Trophoblast cell (in vitro differentiated cells and primary cell): ENCODE data around the gene GGA3.

ENCODE experiments used
- DNase-seq, 2 donors: peaks; one replicate each; pipeline ENCODE4 v3.0.0-alpha.2; 2016
- H2AFZ ChIP-seq: 2 replicates; pipeline ENCODE4 v1.6.1; 2013; ENCODE audit warnings: low read length, moderate library complexity, mild to moderate bottlenecking; ENCODE audit not compliant: insufficient read depth, poor library complexity
- H2AK5ac ChIP-seq: 2 replicates; pipeline ENCODE4 v1.6.1; 2013; ENCODE audit warnings: mild to moderate bottlenecking, low read length
- H2BK120ac ChIP-seq: 2 replicates; pipeline ENCODE4 v1.6.1; 2013; ENCODE audit warnings: low read length, mild to moderate bottlenecking, moderate library complexity; ENCODE audit not compliant: insufficient read depth, poor library complexity
- H2BK12ac ChIP-seq: 2 replicates; pipeline ENCODE4 v1.6.1; 2013; ENCODE audit warnings: mild to moderate bottlenecking, low read length, moderate library complexity
- H2BK5ac ChIP-seq: 2 replicates; pipeline ENCODE4 v1.6.1; 2013; ENCODE audit warnings: low read length, low read depth, moderate library complexity, mild to moderate bottlenecking; ENCODE audit not compliant: poor library complexity
- H3K14ac ChIP-seq: 2 replicates; pipeline ENCODE4 v1.6.1; 2013; ENCODE audit warnings: mild to moderate bottlenecking, low read length
- H3K18ac ChIP-seq: 2 replicates; pipeline ENCODE4 v1.6.1; 2013; ENCODE audit warnings: mild to moderate bottlenecking, low read length
- H3K23ac ChIP-seq: 2 replicates; pipeline ENCODE4 v1.6.1; 2013; ENCODE audit warnings: low read length
- H3K27ac ChIP-seq: 2 replicates; pipeline ENCODE4 v1.5.1; 2013; ENCODE audit warnings: low read depth, mild to moderate bottlenecking, inconsistent platforms, low read length, moderate library complexity
- H3K27me3 ChIP-seq: 2 replicates; pipeline ENCODE4 v1.6.1; 2013; ENCODE audit warnings: inconsistent platforms, mild to moderate bottlenecking, low read length, moderate library complexity; ENCODE audit not compliant: insufficient read depth
- H3K36me3 ChIP-seq, 2 experiments: 1 replicate in 1 of 2; 2 replicates in 1 of 2; pipeline ENCODE4 v1.6.1; 2013; ENCODE audit warnings: low read length in 2 of 2, mild to moderate bottlenecking in 2 of 2, moderate library complexity in 1 of 2; ENCODE audit not compliant: insufficient read depth in 2 of 2, control insufficient read depth in 1 of 2
- H3K4ac ChIP-seq: 2 replicates; pipeline ENCODE4 v1.6.1; 2013; ENCODE audit warnings: low read depth, mild to moderate bottlenecking, low read length, moderate library complexity
- H3K4me1 ChIP-seq, 2 experiments: 1 replicate in 1 of 2; 2 replicates in 1 of 2; pipeline ENCODE4 v1.6.1; 2013; ENCODE audit warnings: low read length in 2 of 2, mild to moderate bottlenecking in 2 of 2, moderate library complexity in 1 of 2; ENCODE audit not compliant: insufficient read depth in 2 of 2, control insufficient read depth in 1 of 2
- H3K4me2 ChIP-seq: 2 replicates; pipeline ENCODE4 v1.6.1; 2013; ENCODE audit warnings: inconsistent platforms, mild to moderate bottlenecking, low read length, moderate library complexity
- H3K4me3 ChIP-seq: 2 replicates; pipeline ENCODE4 v1.5.1; 2013; ENCODE audit warnings: mild to moderate bottlenecking, low read depth, low read length, inconsistent platforms
- H3K79me1 ChIP-seq: one replicate; pipeline ENCODE4 v1.6.1; 2013; ENCODE audit warnings: low read length
- H3K79me2 ChIP-seq: 2 replicates; pipeline ENCODE4 v1.6.1; 2013; ENCODE audit warnings: low read length, mild to moderate bottlenecking; ENCODE audit not compliant: control insufficient read depth, insufficient read depth, poor library complexity
- H3K9ac ChIP-seq: 2 replicates; pipeline ENCODE4 v1.6.1; 2013; ENCODE audit warnings: mild to moderate bottlenecking, low read length
- H3K9me3 ChIP-seq: 2 replicates; pipeline ENCODE4 v1.6.1; 2013; ENCODE audit warnings: low read depth, mild to moderate bottlenecking, control low read depth, inconsistent platforms, low read length; ENCODE audit not compliant: insufficient read depth
- H4K12ac ChIP-seq: 2 replicates; pipeline ENCODE4 v1.6.1; 2013; ENCODE audit warnings: low read depth, mild to moderate bottlenecking, low read length, moderate library complexity
- H4K8ac ChIP-seq: 2 replicates; pipeline ENCODE4 v1.6.1; 2013; ENCODE audit warnings: low read depth, mild to moderate bottlenecking, low read length, moderate library complexity
- H4K91ac ChIP-seq: one replicate; pipeline ENCODE4 v1.6.1; 2013; ENCODE audit warnings: low read depth, mild to moderate bottlenecking, low read length, moderate library complexity
- WGBS: extraction: QIAGEN DNeasy Blood & Tissue Kit; methylation state at CpG from one replicate; pipeline ENCODE4 v1.1.7; 2013; ENCODE audit warnings: missing lambda C conversion rate; ENCODE audit not compliant: insufficient read length, insufficient coverage; ENCODE audit errors: extremely low coverage; 5-methylcytosine and 5-hydroxymethylcytosine counted together

The GGA3 gene

GRCh38 chr17:75219815-75220214, 41.6 kb downstream of the GGA3 start:
- Histone ChIP-seq H3K27ac (no peak overlapping the region), H2AK5ac (no peak overlapping the region), H2BK5ac (no peak overlapping the region), H4K8ac (no peak overlapping the region), H3K79me2 (no peaks in the 10 kb centered on the region), H3K4me3 (no peak overlapping the region), H3K27me3 (no peaks in the 10 kb centered on the region), H3K23ac (no peak overlapping the region), H3K4me2 (no peak overlapping the region), H3K79me1 (no peaks in the 10 kb centered on the region), H4K91ac (no peak overlapping the region), H2AFZ (no peak overlapping the region), H3K18ac (no peak overlapping the region), H2BK120ac (no peak overlapping the region), H3K9ac (no peak overlapping the region), H3K36me3 (peaks cover 31 to 58% of the 10 kb centered on the region in 2 experiments), H3K9me3 (no peaks in the 10 kb centered on the region), H3K14ac (no peak overlapping the region), H2BK12ac (no peak overlapping the region), H3K4me1 (no peaks in the 10 kb centered on the region), H3K4ac (no peak overlapping the region), H4K12ac (no peak overlapping the region)
- WGBS = no CpG with 5 or more reads among the region's 3 CpGs
- DNase-seq = no peak

GRCh38 chr17:75218131-75218530, 43.3 kb downstream of the GGA3 start:
- no peak overlapping the region for H4K91ac ChIP-seq
- no peak overlapping the region for H3K18ac ChIP-seq
- no peak overlapping the region for H3K9ac ChIP-seq
- H3K79me1 ChIP-seq = no peaks in the 10 kb centered on the region
- WGBS = no CpG with 5 or more reads among the region's 6 CpGs
- H3K27ac ChIP-seq = no peak overlapping the region
- H3K4ac ChIP-seq = no peak overlapping the region
- H3K36me3 ChIP-seq = peaks cover 34 to 68% of the 10 kb centered on the region in 2 experiments
- H3K4me2 ChIP-seq = no peak overlapping the region
- H3K14ac ChIP-seq = no peak overlapping the region
- no peak overlapping the region for H2BK120ac ChIP-seq
- H3K23ac ChIP-seq = no peak overlapping the region
- no peaks in the 10 kb centered on the region for H3K9me3 ChIP-seq
- no peak for DNase-seq
- H2BK5ac ChIP-seq = no peak overlapping the region
- H4K12ac ChIP-seq = no peak overlapping the region
- H3K4me3 ChIP-seq = no peak overlapping the region
- H2AK5ac ChIP-seq = no peak overlapping the region
- no peaks in the 10 kb centered on the region for H3K27me3 ChIP-seq
- H3K79me2 ChIP-seq = no peaks in the 10 kb centered on the region
- no peak overlapping the region for H4K8ac ChIP-seq
- H2BK12ac ChIP-seq = no peak overlapping the region
- no peaks in the 10 kb centered on the region for H3K4me1 ChIP-seq
- no peak overlapping the region for H2AFZ ChIP-seq

- no peak overlapping the region for H3K18ac ChIP-seq
- no peak overlapping the region for H2BK12ac ChIP-seq
- no peak overlapping the region for H3K14ac ChIP-seq
- no peak overlapping the region for H3K4me2 ChIP-seq
- no peak overlapping the region for H2AFZ ChIP-seq
- no peak overlapping the region for H3K23ac ChIP-seq
- no peaks in the 10 kb centered on the region for H3K4me1 ChIP-seq
- H4K91ac ChIP-seq = no peak overlapping the region
- H3K27me3 ChIP-seq = no peaks in the 10 kb centered on the region
- no peak overlapping the region for H2AK5ac ChIP-seq
- peaks cover 10% of the 10 kb centered on the region for H3K79me2 ChIP-seq
- no peak overlapping the region for H3K4ac ChIP-seq
- no peak overlapping the region for H4K12ac ChIP-seq
- H2BK120ac ChIP-seq = no peak overlapping the region
- H4K8ac ChIP-seq = no peak overlapping the region
- no peak overlapping the region for H3K9ac ChIP-seq
- no peak for DNase-seq
- H2BK5ac ChIP-seq = no peak overlapping the region
- H3K9me3 ChIP-seq = no peaks in the 10 kb centered on the region
- no peak overlapping the region for H3K27ac ChIP-seq
- H3K4me3 ChIP-seq = no peak overlapping the region
- no CpG with 5 or more reads among the region's 3 CpGs for WGBS
- H3K36me3 ChIP-seq = peaks cover 19 to 37% of the 10 kb centered on the region in 2 experiments
- peaks cover 10% of the 10 kb centered on the region for H3K79me1 ChIP-seq
Observed at GRCh38 chr17:75209061-75209460, 52.3 kb downstream of the GGA3 start.

DNA sequence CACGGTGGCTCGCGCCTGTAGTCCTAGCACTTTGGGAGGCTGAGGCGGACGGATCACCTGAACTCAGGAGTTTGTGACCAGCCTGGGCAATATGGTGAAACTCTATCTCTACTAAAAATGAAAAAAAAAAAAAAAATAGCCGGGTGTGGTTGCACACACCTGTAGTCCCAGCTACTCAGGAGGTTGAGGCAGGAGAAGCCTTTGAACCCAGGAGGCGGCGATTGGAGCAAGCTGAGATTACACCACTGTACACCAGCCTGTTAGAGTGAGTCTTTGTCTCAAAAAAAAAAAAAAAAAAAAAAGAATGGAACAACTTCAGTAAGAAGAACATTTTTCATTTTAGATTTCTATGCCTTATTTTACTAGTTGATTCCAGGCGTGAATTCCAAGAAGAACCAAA, 53.2 kb downstream of the GGA3 start:
- Histone ChIP-seq H3K27me3 (no peaks in the 10 kb centered on the region), H4K91ac (no peak overlapping the region), H2BK120ac (no peak overlapping the region), H3K14ac (no peak overlapping the region), H2BK12ac (no peak overlapping the region), H2AFZ (no peak overlapping the region), H3K79me1 (peaks cover 10% of the 10 kb centered on the region), H3K36me3 (peaks cover 18 to 31% of the 10 kb centered on the region in 2 experiments), H2AK5ac (no peak overlapping the region), H3K4ac (no peak overlapping the region), H4K12ac (no peak overlapping the region), H3K18ac (no peak overlapping the region), H3K9me3 (no peaks in the 10 kb centered on the region), H3K4me2 (no peak overlapping the region), H4K8ac (no peak overlapping the region), H3K23ac (no peak overlapping the region), H3K79me2 (peaks cover 10% of the 10 kb centered on the region), H3K9ac (no peak overlapping the region), H3K4me3 (no peak overlapping the region), H3K4me1 (no peaks in the 10 kb centered on the region), H2BK5ac (no peak overlapping the region), H3K27ac (no peak overlapping the region)
- DNase-seq = no peak
- WGBS = no CpG with 5 or more reads among the region's 9 CpGs
